ENCODE results near the gene LENG1.
"Not testable (repeated sequence)": the region's sequence is repeated elsewhere in the genome, so short reads cannot be mapped to it uniquely, and the experiment has no call there.

The LENG1 gene

GRCh38 chr19:54159352-54160181 is at the start of gene LENG1:
LENG1 (minus strand) TSS chr19:54159721; CDS start chr19:54159695, 26 bp downstream.
- DNase-seq (ENCODE audit: low read depth), result peak; percentile 100
- TF ChIP-seq CTCF (IDR thresholded peaks at IDR 0.05; ENCODE audit: insufficient read depth, low read depth, low read length, missing control alignments), result no peak
- peak within 1 kb of the TSS; percentile 89 for H3K4me3 ChIP-seq (ENCODE audit: low read length)

- TF ChIP-seq CTCF (IDR thresholded peaks at IDR 0.05; ENCODE audit: insufficient read depth, low read depth, low read length, missing control alignments), result no peak
- no peak overlapping the region for H3K4me3 ChIP-seq (ENCODE audit: low read length)
- peak; percentile 35 for DNase-seq (ENCODE audit: low read depth)
Observed at GRCh38 chr19:54208784-54209057, 49.2 kb upstream of the LENG1 start.

GRCh38 chr19:54207983-54208783 is 48.7 kb upstream of the LENG1 start:
- TF ChIP-seq CTCF (IDR thresholded peaks at IDR 0.05; ENCODE audit: insufficient read depth, low read depth, low read length, missing control alignments), result no peak
- no peak overlapping the region for H3K4me3 ChIP-seq (ENCODE audit: low read length)
- peak; percentile 41 for DNase-seq (ENCODE audit: low read depth)

GRCh38 chr19:54207676-54207982 is 48.1 kb upstream of the LENG1 start:
- no peak for DNase-seq (ENCODE audit: low read depth)
- no peak overlapping the region for H3K4me3 ChIP-seq (ENCODE audit: low read length)

GRCh38 chr19:54207193-54207592 is 47.7 kb upstream of the LENG1 start:
- H3K4me3 ChIP-seq (ENCODE audit: low read length); DNase-seq (ENCODE audit: low read depth): not testable (repeated sequence)

More at GRCh38 chr19:54207676-54207982, 48.1 kb upstream of the LENG1 start:
- TF ChIP-seq CTCF (IDR thresholded peaks at IDR 0.05; ENCODE audit: insufficient read depth, low read depth, low read length, missing control alignments), result no peak

GRCh38 chr19:54206831-54207177 is 47.3 kb upstream of the LENG1 start:
- TF ChIP-seq CTCF (IDR thresholded peaks at IDR 0.05; ENCODE audit: insufficient read depth, low read depth, low read length, missing control alignments), result no peak
- DNase-seq (ENCODE audit: low read depth), result no peak
- H3K4me3 ChIP-seq (ENCODE audit: low read length), result no peak overlapping the region

- TF ChIP-seq CTCF (IDR thresholded peaks at IDR 0.05; ENCODE audit: insufficient read depth, low read depth, low read length, missing control alignments), result no peak
- H3K4me3 ChIP-seq (ENCODE audit: low read length), result no peak overlapping the region
- no peak for DNase-seq (ENCODE audit: low read depth)
Observed at GRCh38 chr19:54206030-54206830, 46.7 kb upstream of the LENG1 start.
